Measurements from ENCODE around the gene DBH.
"Not testable (repeated sequence)": the region's sequence is repeated elsewhere in the genome, so short reads cannot be mapped to it uniquely, and the experiment has no call there.

Gene DBH

DNA sequence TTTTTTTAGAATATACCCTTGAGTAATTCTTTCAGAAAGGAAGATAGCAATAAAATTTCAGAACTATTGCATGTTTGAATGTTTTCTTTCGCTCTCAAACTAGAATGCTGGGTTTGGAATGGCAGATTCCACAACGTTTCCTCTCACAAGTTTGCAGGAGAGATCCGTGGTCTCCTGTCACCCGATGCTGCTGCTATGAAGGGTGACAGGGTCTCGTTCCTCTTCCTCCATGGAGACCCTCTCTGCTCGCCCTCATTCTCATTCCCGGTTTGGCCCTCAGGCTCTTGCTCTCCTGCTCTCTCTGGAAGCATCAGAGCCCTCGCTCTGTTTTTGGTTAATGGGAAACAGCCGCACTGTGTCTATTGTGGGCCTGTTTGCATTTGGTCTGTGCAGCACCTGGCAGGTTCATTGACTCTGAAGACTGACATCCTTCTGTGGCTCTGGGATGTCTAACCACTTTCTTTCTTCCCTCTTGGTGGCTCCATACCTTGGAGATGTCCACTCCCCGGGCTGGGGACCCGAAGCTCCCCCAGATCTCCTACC lies 14.4 kb upstream of the DBH start:
- no peak for DNase-seq (ENCODE audit: low read depth)
- no peak overlapping the region for H3K4me3 ChIP-seq (ENCODE audit: low read depth, low read length)
- TF ChIP-seq CTCF (IDR thresholded peaks at IDR 0.05; ENCODE audit: control insufficient read depth, extremely low read depth, insufficient read depth), result no peak

DNA sequence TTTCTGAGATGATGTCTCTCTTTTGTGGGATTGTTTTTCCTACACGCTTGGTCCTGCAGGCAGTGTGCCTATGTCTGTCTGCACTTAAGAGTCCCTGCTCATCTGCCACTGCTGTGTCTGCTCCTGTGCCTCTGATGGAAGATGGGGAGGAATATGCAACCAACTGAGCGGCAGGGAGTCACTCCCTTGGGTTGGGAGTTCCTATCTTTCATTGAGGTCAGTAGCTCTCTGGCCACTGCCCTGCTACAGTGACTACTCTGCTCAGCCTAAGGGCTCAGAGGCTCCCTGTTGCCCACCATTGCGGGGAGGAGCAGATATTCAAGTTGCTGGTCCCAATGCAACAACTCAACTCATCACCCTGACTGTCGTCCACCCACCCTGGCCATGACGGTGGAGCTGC lies 13.6 kb upstream of the DBH start:
- no peak for TF ChIP-seq CTCF (IDR thresholded peaks at IDR 0.05; ENCODE audit: control insufficient read depth, extremely low read depth, insufficient read depth)
- DNase-seq (ENCODE audit: low read depth), result no peak

DNA sequence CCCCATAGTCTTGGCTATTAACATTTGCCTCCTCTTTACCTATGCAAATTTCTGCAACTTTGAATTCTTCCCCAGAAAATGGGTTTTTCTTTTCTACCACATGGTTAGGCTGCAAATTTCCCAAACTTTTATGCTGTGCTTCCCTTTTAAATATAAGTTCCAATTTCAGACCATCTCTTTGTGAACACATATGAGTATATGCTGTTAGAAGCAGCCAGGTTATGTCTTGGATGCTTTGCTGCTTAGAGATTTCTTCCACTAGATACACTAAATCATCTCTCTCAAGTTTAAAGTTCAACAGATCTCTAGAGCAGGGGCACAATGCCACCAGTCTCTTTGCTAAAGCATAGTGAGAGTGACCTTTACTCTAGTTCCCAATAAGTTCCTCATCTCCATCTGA lies 10.2 kb upstream of the DBH start:
- not testable (repeated sequence) for H3K4me3 ChIP-seq (ENCODE audit: low read depth, low read length); DNase-seq (ENCODE audit: low read depth)

More for the DNA sequence above, 13.6 kb upstream of the DBH start:
- no peak overlapping the region for H3K4me3 ChIP-seq (ENCODE audit: low read depth, low read length)

GRCh38 chr9:133627341-133627740 lies 8.8 kb upstream of the DBH start:
- no peak overlapping the region for H3K4me3 ChIP-seq (ENCODE audit: low read depth, low read length)
- DNase-seq (ENCODE audit: low read depth), result no peak
- no peak for TF ChIP-seq CTCF (IDR thresholded peaks at IDR 0.05; ENCODE audit: control insufficient read depth, extremely low read depth, insufficient read depth)

DNA sequence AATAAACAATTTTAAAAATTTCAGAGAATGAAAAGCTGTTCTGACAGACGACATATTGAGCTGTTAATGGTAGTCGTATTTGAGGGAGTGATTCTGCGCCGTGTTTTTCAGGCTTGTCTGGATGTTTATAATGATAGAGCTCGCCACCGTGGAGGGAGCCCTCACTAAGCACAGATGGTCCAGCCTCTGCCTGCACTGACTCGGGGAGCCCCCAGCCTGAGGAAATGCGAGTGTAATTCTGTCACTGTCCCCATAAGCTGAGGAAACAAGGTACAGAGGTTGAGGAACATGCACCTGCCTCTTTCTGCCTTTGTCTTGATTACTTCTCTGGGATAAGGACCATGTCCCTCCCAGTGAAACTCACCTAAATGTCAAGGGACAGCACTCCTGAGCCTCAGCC lies 7.4 kb upstream of the DBH start:
- no peak for DNase-seq (ENCODE audit: low read depth)
- no peak overlapping the region for H3K4me3 ChIP-seq (ENCODE audit: low read depth, low read length)
- no peak for TF ChIP-seq CTCF (IDR thresholded peaks at IDR 0.05; ENCODE audit: control insufficient read depth, extremely low read depth, insufficient read depth)

DNA sequence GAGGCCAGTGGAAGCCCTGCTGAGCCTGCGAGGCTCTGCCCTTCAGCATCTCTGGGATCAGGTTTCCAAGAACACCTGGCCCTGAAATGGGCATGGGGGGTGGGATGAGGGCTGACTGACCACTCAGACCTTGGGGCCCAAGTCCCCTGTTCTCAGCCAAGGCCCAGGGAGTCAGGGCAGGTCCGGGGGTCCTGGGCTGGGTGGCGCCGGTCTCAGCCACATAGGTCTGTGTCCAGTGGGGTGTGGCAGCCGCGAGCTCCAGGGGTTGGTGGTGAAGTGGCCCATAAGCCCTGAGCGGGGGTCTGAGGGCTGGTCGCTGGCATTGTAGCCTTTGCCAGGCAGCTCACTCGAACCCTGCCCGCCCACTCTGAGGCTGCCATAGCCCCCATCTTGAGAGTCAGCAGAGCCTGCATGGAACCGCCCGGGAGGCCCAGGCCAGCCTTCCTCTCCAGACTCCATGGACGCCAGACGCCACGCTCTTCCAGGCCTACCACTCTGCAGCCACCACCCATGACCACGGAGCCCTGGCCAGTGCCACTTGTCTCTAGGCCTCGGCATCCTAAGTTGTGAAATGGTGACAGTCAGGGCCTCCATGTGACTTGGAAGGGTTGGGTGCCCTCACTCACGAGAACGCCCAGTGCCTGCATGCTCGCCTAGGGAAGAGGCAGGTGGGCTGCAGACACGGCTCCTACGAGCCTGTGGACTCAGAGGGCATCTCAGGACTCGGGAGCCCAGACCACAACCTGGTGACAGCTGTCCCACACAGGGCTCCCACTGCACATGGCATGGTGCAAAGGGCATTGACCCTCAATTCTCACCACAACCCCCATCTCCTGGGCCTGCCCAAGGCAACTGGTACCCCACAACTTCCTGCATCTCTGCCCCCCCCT lies 6.7 kb upstream of the DBH start:
- no peak for TF ChIP-seq CTCF (IDR thresholded peaks at IDR 0.05; ENCODE audit: control insufficient read depth, extremely low read depth, insufficient read depth)
- no peak overlapping the region for H3K4me3 ChIP-seq (ENCODE audit: low read depth, low read length)
- DNase-seq (ENCODE audit: low read depth), result no peak

- H3K4me3 ChIP-seq (ENCODE audit: low read depth, low read length), result no peak overlapping the region
- TF ChIP-seq CTCF (IDR thresholded peaks at IDR 0.05; ENCODE audit: control insufficient read depth, extremely low read depth, insufficient read depth), result no peak
- no peak for DNase-seq (ENCODE audit: low read depth)
Measured at GRCh38 chr9:133631111-133631510, 5.1 kb upstream of the DBH start.
